Measurements from ENCODE around the gene IGF2BP3.

The IGF2BP3 gene

GRCh38 chr7:23471106-23471859, 992 bp upstream of the IGF2BP3 start:
- no peak for DNase-seq

GRCh38 chr7:23469961-23470250, 385 bp downstream of the IGF2BP3 start:
- no peak for DNase-seq

- DNase-seq = peak in 1 of 4 experiments; percentile 17
Measured at GRCh38 chr7:23469150-23469960, 936 bp downstream of the IGF2BP3 start.

- no peak for DNase-seq
Measured at GRCh38 chr7:23468526-23469149, 1.7 kb downstream of the IGF2BP3 start.

GRCh38 chr7:23467806-23468525, 2.3 kb downstream of the IGF2BP3 start:
- DNase-seq = no peak

GRCh38 chr7:23467291-23467805, 2.9 kb downstream of the IGF2BP3 start:
- DNase-seq = no peak

GRCh38 chr7:23462846-23463245, 7.4 kb downstream of the IGF2BP3 start:
- DNase-seq = no peak

DNA sequence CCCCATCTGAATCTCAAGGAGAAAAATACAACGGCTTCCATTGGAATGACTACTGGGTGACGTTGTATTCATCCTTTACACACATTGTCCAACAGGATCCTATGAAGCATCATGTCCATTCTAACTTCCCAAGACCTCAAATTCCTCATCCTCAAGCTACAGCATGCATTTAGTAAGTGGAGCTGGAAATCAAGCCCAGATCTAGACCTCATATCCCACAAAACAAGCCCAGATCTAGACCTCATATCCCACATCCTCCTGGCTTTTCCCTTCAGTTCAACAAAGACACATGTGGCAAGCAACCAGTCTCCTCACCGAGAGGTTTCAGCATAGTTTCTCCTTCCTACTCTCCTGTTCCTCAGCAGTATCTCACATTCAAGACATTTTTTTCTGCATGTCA, 12.2 kb downstream of the IGF2BP3 start:
- DNase-seq = no peak

DNA sequence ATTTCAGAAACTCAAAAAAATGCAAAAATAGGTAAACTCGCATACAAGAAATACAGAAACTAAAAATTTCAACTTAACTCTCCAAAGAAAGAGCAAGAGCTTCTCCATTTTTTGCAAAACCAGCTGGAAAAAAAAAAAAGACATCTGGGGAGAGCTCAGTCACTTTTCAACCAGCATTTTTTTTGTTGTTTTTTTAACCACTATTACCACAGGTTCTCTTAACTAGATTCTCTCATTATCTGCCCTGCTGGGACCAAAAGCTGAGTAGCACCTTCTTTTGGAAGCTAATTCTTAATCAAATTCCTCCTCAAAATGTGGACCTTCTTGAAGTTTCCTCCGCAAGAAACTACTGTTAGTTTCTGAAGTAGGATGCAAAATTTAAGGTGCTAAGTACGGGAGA, 14.2 kb downstream of the IGF2BP3 start:
- no peak for DNase-seq

GRCh38 chr7:23454881-23455526, 15.3 kb downstream of the IGF2BP3 start:
- DNase-seq = no peak

DNA sequence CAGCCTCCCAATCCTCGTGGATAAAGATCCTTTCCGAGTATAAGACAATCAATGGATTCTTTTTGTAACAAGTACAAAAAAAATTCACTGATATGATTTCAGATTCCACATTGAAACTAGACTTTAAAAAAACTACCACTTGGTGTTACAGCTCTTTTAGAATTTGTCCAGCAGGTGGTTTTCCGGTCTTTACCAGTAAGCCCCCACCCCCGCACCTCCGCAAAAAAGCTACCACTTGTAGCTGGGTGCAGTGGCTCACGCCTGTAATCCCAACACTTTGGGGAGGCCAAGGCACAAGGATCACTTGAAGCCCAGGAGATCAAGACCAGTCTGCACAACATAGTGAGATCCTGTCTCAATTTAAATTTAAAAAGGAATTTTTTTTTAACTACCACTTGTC, 19.8 kb downstream of the IGF2BP3 start:
- DNase-seq = no peak

GRCh38 chr7:23449941-23450340, 20.4 kb downstream of the IGF2BP3 start:
- DNase-seq = no peak

DNA sequence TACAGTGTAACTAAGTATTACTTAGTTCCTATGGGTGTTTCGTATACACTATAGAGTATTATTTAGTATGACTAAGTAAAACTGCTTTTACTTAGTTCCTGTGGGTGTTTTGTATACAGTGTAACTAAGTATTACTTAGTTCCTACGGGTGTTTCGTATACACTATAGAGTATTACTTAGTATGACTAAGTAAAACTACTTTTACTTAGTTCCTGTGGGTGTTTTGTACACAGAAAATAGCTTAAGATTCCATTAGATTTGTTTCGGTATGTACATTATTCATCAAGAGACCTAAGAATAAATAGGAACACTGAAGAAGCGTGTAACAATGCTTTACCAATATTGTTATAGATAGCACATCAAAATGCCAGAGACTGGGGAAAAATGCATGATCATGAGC, 25.0 kb downstream of the IGF2BP3 start:
- DNase-seq = no peak

DNA sequence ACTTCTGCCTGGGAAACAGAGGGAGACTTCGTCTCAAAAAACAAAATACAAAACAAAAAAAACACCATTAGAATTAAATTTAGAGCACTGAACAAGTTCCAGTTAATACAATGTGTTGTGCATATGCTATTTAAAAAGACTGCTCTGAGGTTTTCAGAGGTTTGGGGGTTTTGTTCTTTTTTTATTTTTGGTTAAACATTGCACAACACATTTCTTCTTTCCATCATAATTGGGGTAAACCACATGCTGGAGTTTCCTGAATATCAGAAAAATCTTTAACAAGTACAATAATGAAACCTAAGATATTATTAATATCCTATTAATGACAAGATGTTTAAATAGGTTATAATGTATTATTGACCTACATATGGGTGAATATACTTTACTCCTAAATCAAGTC, 26.3 kb downstream of the IGF2BP3 start:
- DNase-seq = no peak

DNA sequence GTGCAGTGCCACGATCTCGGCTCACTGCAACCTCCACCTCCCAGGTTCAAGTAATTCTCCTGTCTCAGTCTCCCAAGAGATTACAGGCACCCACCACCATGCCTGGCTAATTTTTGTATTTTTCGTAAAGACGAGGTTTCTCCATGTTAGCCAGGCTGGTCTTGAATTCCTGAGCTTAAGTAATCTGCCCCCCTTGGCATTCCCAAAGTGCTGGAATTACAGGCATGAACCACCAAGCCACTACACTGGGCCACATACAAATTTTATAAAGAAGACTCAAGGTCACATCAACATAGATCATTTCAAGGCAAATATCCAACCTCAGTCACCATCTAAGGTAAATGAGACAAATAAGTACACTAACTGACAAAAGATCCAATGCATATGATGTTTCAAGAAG, 32.1 kb downstream of the IGF2BP3 start:
- DNase-seq = no peak

GRCh38 chr7:23434147-23434917, 36.0 kb downstream of the IGF2BP3 start:
- no peak for DNase-seq

DNA sequence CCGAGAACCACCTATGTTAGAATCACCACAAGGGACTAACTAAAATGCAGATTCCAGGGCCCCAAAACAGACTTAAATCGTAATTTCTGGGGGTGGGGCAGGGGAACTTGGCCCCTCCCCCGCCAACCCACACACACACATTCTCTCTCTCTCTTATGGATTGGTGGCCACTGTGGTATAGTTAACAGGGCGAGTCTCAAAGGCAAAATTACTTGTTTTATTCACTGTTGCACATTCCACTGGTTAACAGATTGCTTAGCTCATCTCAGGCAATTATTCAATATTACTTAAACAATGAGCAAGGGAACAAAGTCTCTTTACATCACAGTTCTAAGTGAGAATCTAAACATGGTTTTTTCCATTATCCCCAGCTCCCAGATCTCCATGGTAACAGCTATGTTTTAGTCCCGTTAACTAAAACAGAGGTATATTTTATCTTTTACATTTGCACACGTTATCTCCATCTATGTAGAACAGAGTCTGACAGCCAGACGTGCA, 38.5 kb downstream of the IGF2BP3 start:
- no peak for DNase-seq

- no peak for DNase-seq
Measured at GRCh38 chr7:23430893-23431259, 39.4 kb downstream of the IGF2BP3 start.

DNA sequence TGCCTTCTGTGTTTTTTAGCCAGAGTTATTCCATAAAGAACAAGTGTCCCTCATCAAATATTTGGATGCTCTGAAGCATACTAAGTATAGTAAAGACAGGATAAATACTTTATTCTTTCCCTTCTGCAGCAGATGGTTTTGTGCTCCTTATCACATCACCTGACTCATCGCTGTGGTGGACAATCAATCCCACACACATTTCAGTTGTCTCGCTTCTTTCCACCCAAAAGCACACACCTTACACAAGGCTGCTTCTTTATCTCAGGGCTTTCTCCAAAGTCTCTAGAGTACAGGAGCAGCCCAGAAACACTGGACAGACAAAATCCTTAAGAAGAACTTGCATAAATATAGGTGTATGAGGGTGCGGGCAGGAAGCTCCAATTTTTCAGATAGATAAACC, 43.4 kb downstream of the IGF2BP3 start:
- DNase-seq = no peak

- DNase-seq = no peak
Measured at GRCh38 chr7:23422909-23423308, 47.4 kb downstream of the IGF2BP3 start.

GRCh38 chr7:23422384-23422783, 47.9 kb downstream of the IGF2BP3 start:
- DNase-seq = no peak

- DNase-seq = no peak
Measured at GRCh38 chr7:23419845-23420244, 50.4 kb downstream of the IGF2BP3 start.

Data from activated naive CD4-positive, alpha-beta T cell (primary cell).